Measurements from ENCODE around the gene DDR2.

GRCh38 chr1:162822391-162823200 lies 190.3 kb downstream of the DDR2 start:
- peak; percentile 23 for TF ChIP-seq CTCF (IDR thresholded peaks at IDR 0.05)
- TF ChIP-seq EZH2 (IDR thresholded peaks at IDR 0.05) = no peak
